VCaP (cell line): ENCODE results near the gene CHMP4B.

Experiments used
- H3K27ac ChIP-seq: fragments of 450-650 bp; 2 replicates; pipeline ENCODE4 v1.5.1; 2017
- CTCF ChIP-seq: fragments of 450-650 bp; conservative IDR thresholded peaks from 2 replicates; pipeline ENCODE4 v1.5.1; 2017; ENCODE audit warnings: mild to moderate bottlenecking, moderate library complexity

Gene CHMP4B

DNA sequence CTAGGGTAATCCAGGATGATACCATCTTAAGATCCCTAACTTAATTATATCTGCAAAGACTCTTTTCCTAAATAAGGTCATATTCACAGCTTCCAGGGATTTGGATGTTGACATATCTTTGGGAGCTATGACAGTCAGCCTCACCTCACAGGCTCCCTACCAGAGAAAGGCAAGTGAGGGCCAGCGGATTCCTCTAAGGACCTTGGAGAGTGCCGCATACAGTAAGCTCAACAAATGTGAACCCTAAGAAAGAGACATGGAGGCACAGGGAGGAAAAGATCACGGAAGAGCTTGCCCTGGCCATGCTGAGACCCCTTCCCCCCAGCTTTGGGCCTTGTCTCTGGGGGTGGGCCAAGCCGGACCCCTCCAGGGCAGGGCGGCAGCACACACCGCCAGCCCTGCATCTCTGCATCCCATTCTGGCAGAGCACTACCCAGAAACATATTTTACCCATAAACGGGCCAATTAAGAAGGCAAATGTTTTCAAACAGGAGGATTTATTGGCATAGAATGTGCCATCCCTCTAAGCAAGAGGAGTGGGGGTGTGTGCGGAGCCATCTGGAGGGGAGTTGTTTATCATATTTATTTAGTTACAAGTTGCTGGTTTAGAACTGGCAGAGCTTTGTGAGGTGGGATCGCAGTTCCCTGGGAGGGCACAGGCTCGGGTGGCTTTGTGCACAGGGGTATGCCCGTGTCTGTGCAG, 55.4 kb downstream of the CHMP4B start:
- TF ChIP-seq CTCF = no peak
- no peak overlapping the region for H3K27ac ChIP-seq

DNA sequence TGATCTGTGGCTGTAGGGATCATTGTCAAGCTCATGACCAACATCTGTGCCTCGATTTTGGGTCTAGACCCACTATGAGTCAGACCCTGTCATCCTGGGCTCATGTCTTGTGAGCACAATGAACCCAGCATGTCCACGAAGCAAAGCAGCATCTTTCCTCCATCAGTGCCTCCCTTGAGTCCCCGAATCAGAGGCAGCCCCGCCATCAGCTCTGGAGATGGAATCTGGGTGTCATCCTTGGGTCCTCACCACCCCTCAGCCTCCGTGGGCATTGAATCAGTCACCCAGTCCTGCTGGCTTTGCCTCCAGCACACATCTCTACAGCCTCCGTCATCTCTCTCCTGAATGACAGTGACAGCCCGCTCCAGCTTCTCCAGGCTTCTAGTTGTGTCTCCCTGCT, 56.9 kb downstream of the CHMP4B start:
- no peak for TF ChIP-seq CTCF
- H3K27ac ChIP-seq = no peak overlapping the region

DNA sequence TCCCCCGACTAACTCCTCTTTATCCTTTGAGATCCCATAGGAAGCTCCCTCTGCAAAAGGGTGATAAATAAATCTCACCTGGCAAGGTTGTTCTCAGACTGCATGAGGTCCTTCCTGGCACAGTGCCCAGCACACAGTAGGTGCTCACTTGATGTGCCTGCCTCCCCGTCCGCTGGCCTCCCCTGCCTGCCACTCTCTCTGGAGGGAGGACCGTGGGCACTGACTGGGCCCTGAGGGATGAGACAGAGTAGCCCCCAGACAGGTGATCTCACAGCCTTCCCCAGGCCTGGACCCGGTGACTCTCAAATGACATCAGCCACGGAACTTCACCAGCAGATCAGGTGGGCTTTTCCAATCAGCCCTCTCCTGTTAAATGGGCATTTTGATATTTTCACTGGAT, 57.4 kb downstream of the CHMP4B start:
- no peak for TF ChIP-seq CTCF
- H3K27ac ChIP-seq = no peak overlapping the region

DNA sequence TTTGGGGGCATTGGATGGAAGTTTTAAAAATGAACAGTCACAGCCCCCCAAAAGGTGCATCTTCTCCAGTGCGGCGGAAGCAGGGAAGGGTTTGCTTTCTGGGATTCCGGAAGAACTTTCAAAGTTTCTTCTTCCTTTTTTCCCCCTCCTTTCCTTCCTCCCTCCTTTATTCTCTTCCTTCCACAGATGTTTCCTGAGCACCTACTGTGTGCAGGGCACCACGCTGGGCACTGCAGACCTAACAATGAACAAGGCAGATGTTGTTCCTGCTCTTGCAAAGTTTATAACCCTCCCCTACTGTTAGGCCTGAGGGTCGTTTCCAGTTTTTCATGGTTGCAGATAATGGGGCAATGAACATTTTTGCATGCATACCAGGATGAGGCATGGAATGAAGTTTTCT, 58.1 kb downstream of the CHMP4B start:
- H3K27ac ChIP-seq = no peak overlapping the region
- TF ChIP-seq CTCF = no peak

DNA sequence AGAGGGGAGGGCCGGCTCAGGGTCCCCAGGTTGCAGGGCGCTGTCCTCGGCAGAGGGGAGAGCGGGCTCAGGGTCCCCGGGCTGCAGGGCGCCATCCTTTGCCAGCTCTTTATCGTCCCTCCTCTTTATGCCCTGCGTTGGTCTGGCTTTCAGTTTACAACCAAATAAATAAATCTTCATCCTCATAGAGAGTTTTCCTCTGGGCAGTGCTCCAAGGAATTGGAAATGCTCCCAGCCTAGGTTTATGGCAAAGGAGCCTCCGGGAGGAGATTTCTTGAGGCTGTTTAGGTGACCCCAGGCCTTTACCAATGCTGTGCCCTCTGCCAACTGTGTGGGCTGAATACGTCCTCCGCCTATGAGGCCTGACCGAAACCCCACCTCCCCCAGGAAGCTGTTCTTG, 60.2 kb downstream of the CHMP4B start:
- peak overlapping the region; percentile 74 for H3K27ac ChIP-seq

DNA sequence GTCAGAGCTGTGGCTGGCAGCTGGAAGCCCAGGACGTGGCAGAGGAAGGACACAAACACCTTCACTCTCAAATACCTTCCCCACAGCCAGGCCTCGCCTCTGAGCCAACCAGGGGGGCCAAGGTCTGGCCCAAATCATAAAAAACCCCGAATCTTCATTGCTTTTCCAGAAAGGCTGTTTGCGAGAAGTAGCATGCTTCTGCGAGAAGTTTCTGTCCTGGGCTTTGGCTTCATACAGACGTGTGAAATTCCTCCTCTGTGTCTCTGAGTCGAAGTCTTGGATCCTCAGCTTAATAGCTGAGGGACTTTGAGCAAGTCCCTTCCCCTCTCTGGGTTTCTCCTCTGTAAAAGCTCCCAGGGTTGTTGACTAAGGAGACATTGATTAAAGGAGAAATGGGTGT, 63.0 kb downstream of the CHMP4B start:
- no peak overlapping the region for H3K27ac ChIP-seq
- no peak for TF ChIP-seq CTCF

More for the DNA sequence above, 60.2 kb downstream of the CHMP4B start:
- TF ChIP-seq CTCF = no peak

GRCh38 chr20:33875055-33875454, 63.9 kb downstream of the CHMP4B start:
- no peak overlapping the region for H3K27ac ChIP-seq
- no peak for TF ChIP-seq CTCF
